Stimulated activated CD4-positive, alpha-beta T cell treated with anti-CD3 and anti-CD28 coated beads, TNF-alpha, amount 100 ng/mL, for 48 hours (primary cell): ENCODE data around the gene BCAS3.
"Not testable (repeated sequence)": the region's sequence is repeated elsewhere in the genome, so short reads cannot be mapped to it uniquely, and the experiment has no call there.

Experiments
- DNase-seq, 3 donors: peaks; one replicate each; pipeline ENCODE4 v3.0.0-alpha.2; 2020; ENCODE audit warnings: low read depth in 3 of 3

The BCAS3 gene

DNA sequence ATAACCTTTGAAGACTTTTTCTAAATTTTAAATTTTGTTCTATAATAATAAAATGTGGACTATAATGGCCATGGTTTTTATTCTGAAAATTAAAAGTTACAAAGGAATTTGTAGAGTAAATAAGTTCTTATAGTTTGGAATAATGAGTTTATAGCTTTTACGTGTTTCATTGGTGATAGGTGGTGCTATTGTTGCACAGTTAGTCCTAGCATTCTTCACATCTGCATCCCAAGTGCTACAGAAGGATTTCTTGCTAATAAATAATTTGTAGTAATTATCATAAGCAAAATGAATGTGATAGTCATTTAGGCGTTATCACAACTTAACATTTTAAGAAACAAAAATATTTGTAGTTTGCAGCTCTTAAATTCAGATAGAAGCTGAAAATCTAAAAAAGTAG is 67.9 kb downstream of the BCAS3 start:
- no peak for DNase-seq

GRCh38 chr17:60747069-60747808 is 69.6 kb downstream of the BCAS3 start:
- DNase-seq = no peak

- DNase-seq = no peak
Measured at GRCh38 chr17:60748204-60748603, 70.6 kb downstream of the BCAS3 start.

DNA sequence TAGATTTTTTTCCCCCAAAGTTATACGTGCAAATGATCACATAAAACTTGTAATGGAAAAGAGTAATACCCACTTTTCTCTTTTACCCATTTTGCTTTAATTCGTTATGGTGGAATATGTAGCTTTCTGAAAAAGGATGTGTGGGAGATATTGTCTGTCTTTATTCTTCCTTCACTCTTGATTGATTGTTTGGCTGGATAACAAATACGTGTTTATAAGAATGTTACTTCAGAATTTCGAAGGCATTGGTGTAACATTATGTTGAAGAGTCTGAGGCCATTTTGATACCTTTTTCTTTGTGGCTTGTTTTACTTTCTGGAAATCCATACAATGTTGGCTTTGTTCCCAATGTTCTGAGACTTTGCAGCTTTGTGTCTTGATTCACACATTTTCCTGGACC is 71.4 kb downstream of the BCAS3 start:
- DNase-seq = no peak

GRCh38 chr17:60749708-60750107 is 72.1 kb downstream of the BCAS3 start:
- no peak for DNase-seq

DNA sequence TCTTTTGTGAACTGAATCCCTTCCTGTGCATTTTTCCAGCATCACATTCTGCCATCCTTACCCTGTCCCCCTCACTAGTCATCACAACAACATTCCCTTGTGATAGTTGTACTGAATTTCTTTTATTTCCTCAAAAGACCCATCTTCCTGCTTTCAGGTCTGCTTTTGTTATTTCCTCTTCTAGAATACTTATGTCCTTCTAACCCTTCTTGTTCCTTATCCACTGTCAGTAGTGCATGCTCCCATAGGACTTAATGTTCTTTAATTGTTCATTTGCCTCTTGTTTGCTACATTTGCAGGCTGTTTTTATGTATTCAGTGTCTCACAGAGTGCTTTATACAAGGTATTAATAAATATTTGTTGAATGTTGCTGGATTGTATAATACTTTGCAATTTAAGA is 73.0 kb downstream of the BCAS3 start:
- DNase-seq = no peak

GRCh38 chr17:60751884-60752283 is 74.2 kb downstream of the BCAS3 start:
- DNase-seq = no peak

DNA sequence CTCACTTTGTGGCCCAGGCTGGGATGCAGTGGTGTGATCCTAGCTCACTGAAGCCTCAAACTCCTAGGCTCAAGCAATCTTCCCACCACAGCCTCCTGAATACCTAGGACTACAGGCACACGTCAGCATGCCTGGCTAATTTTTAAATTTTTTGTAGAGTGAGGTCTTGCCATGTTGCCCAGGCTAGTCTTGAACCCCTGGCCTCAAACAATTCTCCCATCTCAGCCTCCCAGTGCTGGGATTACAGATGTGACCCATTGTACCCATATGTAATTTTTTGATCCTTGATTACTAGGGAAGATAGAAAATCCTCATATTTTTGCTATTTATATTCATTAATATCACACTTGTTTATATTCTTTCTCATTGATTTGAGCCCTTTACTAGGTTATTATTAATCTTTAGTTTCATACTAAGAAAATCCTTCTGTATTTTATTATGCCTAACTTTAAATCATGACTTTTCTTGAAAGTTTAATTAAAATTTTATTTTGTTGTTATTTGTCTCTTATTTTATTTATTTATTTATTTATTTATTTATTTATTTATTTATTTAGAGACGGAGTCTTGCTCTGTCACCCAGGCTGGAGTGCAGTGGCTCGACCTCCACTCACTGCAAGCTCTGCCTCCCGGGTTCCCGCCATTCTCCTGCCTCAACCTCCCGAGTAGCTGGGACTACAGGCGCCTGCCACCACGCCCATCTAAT is 75.4 kb downstream of the BCAS3 start:
- DNase-seq = no peak

GRCh38 chr17:60754057-60754604 is 76.5 kb downstream of the BCAS3 start:
- DNase-seq = no peak

DNA sequence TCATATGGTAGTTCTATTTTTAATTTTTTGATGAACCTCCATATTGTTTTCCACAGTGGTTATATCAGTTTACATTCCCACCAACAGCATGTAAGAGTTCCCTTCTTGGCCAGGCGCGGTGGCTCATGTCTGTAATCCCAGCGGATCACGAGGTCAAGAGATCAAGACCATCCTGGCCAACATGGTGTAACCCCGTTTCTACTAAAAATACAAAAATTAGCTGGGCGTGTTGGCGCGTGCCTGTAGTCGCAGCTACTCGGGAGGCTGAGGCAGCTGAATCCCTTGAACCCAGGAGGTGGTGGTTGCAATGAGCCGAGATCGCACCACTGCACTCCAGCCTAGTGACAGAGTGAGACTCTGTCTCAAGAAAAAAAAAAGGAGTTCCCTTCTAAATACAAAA is 79.1 kb downstream of the BCAS3 start:
- DNase-seq = not testable (repeated sequence)

GRCh38 chr17:60757437-60757836 is 79.8 kb downstream of the BCAS3 start:
- no peak for DNase-seq

DNA sequence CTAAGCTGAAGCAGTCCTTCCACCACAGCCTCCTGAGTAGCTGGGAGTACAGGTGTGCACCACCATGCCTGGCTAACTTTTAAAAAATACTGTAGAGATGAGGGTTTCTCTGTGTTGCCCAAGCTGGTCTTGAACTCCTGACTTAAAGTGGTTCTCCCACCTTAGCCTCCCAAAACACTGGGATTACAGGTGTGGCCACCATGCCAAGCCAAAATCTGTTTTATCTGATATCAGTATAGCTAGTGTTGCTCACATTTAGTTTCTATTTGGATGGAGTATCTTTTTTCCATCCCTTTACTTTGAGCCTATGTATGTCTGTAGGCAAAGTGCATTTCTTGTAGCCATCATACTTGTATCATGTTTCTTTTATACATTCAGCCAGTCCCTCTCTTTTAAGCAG is 82.1 kb downstream of the BCAS3 start:
- no peak for DNase-seq

DNA sequence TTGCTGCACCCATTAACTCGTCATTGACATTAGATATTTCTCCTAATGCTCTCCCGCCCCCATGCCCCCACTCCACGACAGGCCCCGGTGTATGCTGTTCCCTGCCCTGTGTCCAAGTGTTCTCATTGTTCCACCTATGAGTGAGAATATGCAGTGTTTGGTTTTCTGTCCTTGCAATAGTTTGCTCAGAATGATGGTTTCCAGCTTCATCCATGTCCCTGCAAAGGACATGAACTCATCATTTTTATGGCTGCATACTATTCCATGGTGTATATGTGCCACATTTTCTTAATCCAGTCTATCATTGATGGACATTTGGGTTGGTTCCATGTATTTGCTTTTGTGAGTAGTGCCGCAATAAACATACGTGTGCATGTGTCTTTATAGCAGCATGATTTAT is 83.7 kb downstream of the BCAS3 start:
- DNase-seq = not testable (repeated sequence)

GRCh38 chr17:60766778-60767190 is 89.1 kb downstream of the BCAS3 start:
- no peak for DNase-seq

- no peak for DNase-seq
Measured at GRCh38 chr17:60767744-60768308, 90.2 kb downstream of the BCAS3 start.

- DNase-seq = no peak
Measured at GRCh38 chr17:60769327-60769726, 91.7 kb downstream of the BCAS3 start.

DNA sequence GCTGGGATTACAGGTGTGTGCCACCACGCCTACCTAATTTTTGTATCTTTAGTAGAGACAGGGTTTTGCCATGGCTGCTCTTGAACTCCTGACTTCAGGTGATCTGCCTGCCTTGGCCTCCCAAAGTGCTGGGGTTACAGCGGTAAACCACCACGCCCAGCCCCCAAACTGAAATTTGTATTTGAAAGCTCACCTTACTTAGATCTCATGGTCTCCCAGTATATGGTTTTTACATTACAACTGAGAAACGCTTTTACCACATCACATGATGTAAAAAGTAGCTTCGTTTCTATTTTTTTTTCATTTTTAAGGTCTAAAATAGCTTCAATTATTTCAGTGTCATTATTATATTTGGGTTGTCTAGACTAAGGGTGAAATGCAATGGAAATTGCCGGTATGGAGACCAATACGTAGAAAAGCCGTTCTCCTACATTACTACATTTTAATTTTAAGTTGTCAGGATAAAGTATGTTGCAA is 93.3 kb downstream of the BCAS3 start:
- DNase-seq = no peak

DNA sequence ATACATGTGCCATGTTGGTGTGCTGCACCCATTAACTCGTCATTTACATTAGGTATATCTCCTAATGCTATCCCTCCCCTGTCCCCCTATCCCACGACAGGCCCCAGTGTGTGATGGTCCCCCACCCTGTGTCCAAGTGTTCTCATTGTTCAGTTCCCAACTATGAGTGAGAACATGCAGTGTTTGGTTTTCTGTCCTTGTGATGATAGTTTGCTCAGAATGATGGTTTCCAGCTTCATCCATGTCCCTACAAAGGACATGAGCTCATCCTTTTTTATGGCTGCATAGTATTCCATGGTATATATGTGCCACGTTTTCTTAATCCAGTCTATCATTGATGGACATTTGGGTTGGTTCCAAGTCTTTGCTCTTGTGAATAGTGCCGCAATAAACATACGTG is 94.0 kb downstream of the BCAS3 start:
- not testable (repeated sequence) for DNase-seq

- no peak for DNase-seq
Measured at GRCh38 chr17:60773552-60773951, 95.9 kb downstream of the BCAS3 start.

- DNase-seq = no peak
Measured at GRCh38 chr17:60781880-60782412, 104.3 kb downstream of the BCAS3 start.

DNA sequence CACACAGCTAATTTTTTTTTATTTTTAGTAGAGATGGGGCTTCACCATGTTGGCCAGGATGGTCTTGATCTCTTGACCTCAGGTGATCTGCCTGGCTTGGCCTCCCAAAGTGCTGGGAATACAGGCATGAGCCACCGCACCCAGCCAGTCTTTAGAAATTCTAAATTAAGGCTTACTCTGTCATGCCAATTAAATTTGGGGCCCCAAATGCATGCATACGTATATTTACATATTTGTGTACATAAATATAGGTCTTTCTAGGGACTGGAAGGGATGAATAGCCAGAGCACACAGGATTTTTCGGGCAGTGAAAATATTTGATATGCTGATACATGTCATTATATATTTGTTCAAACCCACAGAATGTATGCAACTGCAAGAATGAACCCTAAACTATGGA is 105.1 kb downstream of the BCAS3 start:
- DNase-seq = no peak

GRCh38 chr17:60790205-60790604 is 112.6 kb downstream of the BCAS3 start:
- no peak for DNase-seq
